Esophagus squamous epithelium (tissue), 5 donors: ENCODE measurements around the gene DLK1. TPM values are rescaled to one million over a fixed set of nuclear protein-coding genes. Genes with fewer than 3 reads are reported as not detected.

ENCODE experiments used
- DNase-seq: peaks from one replicate; lab custom pipeline; 2025; lab: John Stamatoyannopoulos, UW
- H3K27ac ChIP-seq, 4 donors: fragments of 200-600 bp; sonication (generic); one replicate each; pipeline ENCODE4 v1.5.1; 2016 to 2019; ENCODE audit warnings: mild to moderate bottlenecking in 1 of 4
- H3K27me3 ChIP-seq, 4 donors: fragments of 200-600 bp; sonication (generic); 1 replicate in 3 of 4; 2 replicates in 1 of 4; pipeline versions ENCODE4 v1.5.1 to v1.6.0; 2017 to 2021; ENCODE audit warnings: antibody characterized with exemption in 1 of 4
- H3K36me3 ChIP-seq, 3 donors: fragments of 200-600 bp; sonication (generic); one replicate each; pipeline ENCODE4 v1.5.1; 2016 to 2019
- H3K4me1 ChIP-seq, 3 donors: fragments of 200-600 bp; sonication (generic); one replicate each; pipeline ENCODE4 v1.5.1; 2017 to 2019
- H3K4me3 ChIP-seq, 4 donors: fragments of 200-600 bp; sonication (generic); 1 replicate in 3 of 4; 2 replicates in 1 of 4; pipeline ENCODE4 v1.5.1; 2016 to 2019; ENCODE audit warnings: mild to moderate bottlenecking in 2 of 4, moderate library complexity in 1 of 4
- H3K9me3 ChIP-seq, 3 donors: fragments of 200-600 bp; sonication (generic); one replicate each; pipeline ENCODE4 v1.5.1; 2016 to 2019
- POLR2A ChIP-seq, 4 donors: fragments of 450-650 bp; IDR thresholded peaks; one replicate each; pipeline ENCODE4 v1.6.1; 2017; ENCODE audit warnings: antibody characterized with exemption in 4 of 4, mild to moderate bottlenecking in 4 of 4, moderate library complexity in 3 of 4
- WGBS, 2 donors: methylation state at CpG; one replicate each; pipeline ENCODE4 v1.1.5; 2018; 5-methylcytosine and 5-hydroxymethylcytosine counted together
- intact Hi-C: fragments of 100-400 bp; cut with DNase I; formaldehyde crosslinking; loops from one replicate; pipeline ENCODE4 v1.15.0; 2022
- total RNA-seq, 4 donors: library from RNA; depleted of rRNA; stranded (reverse); fragments of >200 nt; gene quantifications; one replicate each; pipeline ENCODE4 v1.1.0, GENCODE V29; 2016
- TF ChIP-seq, protein P1 (sequence below), 6 experiments: fragments of 450-650 bp in 4 of 6; fragments of 200-600 bp in 2 of 6; sonication (generic) in 2 of 6; IDR thresholded peaks; one replicate each; pipeline ENCODE4 v1.5.1; 2016 to 2019; ENCODE audit warnings: antibody characterized with exemption in 6 of 6, mild to moderate bottlenecking in 4 of 6, moderate library complexity in 4 of 6
- donor health status: DM: yes; HTN: yes; CAD: no.

DLK1 gene
- total RNA-seq, 4 donors from 2014 or later: not detected

- WGBS, 2 donors: 58 to 63% methylated on average over 5 to 7 of the region's 7 CpGs
- Histone ChIP-seq H3K9me3 (no peaks in the 10 kb centered on the region), H3K4me3 (no peak overlapping the region), H3K4me1 (peaks cover 0 to 5% (median 4%) of the 10 kb centered on the region in 3 donors), H3K27ac (no peak overlapping the region), H3K36me3 (no peaks in the 10 kb centered on the region), H3K27me3 (peaks cover 0 to 75% (median 7%) of the 10 kb centered on the region in 4 donors)
- intact Hi-C loops: no loop called here
- TF ChIP-seq, protein P1, sequence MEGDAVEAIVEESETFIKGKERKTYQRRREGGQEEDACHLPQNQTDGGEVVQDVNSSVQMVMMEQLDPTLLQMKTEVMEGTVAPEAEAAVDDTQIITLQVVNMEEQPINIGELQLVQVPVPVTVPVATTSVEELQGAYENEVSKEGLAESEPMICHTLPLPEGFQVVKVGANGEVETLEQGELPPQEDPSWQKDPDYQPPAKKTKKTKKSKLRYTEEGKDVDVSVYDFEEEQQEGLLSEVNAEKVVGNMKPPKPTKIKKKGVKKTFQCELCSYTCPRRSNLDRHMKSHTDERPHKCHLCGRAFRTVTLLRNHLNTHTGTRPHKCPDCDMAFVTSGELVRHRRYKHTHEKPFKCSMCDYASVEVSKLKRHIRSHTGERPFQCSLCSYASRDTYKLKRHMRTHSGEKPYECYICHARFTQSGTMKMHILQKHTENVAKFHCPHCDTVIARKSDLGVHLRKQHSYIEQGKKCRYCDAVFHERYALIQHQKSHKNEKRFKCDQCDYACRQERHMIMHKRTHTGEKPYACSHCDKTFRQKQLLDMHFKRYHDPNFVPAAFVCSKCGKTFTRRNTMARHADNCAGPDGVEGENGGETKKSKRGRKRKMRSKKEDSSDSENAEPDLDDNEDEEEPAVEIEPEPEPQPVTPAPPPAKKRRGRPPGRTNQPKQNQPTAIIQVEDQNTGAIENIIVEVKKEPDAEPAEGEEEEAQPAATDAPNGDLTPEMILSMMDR (IDR thresholded peaks at IDR 0.05): no peak
- TF ChIP-seq POLR2A (IDR thresholded peaks at IDR 0.05): no peak
- no peak for DNase-seq
Measured at GRCh38 chr14:100731011-100731670, 4.4 kb downstream of the DLK1 start.

GRCh38 chr14:100731846-100732765 lies 5.4 kb downstream of the DLK1 start:
- Histone ChIP-seq H3K27me3 (peaks cover 0 to 69% (median 6%) of the 10 kb centered on the region in 4 donors), H3K9me3 (no peaks in the 10 kb centered on the region), H3K4me1 (peaks cover 0 to 1% (median 0%) of the 10 kb centered on the region in 3 donors), H3K27ac (no peak overlapping the region), H3K4me3 (no peak overlapping the region), H3K36me3 (no peaks in the 10 kb centered on the region)
- WGBS, 2 donors: 79 to 82% methylated on average over 30 to 31 of the region's 34 CpGs
- DNase-seq: no peak
- TF ChIP-seq POLR2A (IDR thresholded peaks at IDR 0.05): no peak
- TF ChIP-seq, protein P1 (IDR thresholded peaks at IDR 0.05): no peak
- intact Hi-C loops: no loop called here

DNA sequence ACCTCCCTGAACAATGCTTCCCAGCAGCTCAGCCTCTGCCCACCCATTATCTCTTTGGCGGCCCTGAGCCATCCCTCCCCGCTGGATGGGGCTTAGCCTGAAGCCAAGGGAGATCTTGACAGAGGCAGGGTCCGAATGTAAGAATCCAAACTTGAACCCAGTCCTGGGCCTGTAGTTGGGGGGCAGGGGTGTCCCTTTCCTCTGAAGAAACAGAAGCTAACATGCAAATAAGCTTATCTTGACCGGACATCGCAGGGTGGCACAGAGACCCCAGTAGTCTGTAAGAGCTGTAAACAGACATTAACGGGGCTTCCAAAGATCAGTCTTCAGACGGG lies 6.0 kb downstream of the DLK1 start:
- H3K27ac ChIP-seq: no peak overlapping the region
- H3K4me3 ChIP-seq: no peak overlapping the region
- no peaks in the 10 kb centered on the region for H3K36me3 ChIP-seq
- H3K9me3 ChIP-seq: no peaks in the 10 kb centered on the region
- no peaks in the 10 kb centered on the region for H3K4me1 ChIP-seq
- intact Hi-C loops: no loop called here
- TF ChIP-seq, protein P1 (IDR thresholded peaks at IDR 0.05): no peak
- no peak for TF ChIP-seq POLR2A (IDR thresholded peaks at IDR 0.05)
- DNase-seq: no peak
- peaks cover 0 to 63% (median 3%) of the 10 kb centered on the region in 4 donors for H3K27me3 ChIP-seq
- WGBS, 2 donors: 65 to 68% methylated on average over 3 to 7 of the region's 7 CpGs

DNA sequence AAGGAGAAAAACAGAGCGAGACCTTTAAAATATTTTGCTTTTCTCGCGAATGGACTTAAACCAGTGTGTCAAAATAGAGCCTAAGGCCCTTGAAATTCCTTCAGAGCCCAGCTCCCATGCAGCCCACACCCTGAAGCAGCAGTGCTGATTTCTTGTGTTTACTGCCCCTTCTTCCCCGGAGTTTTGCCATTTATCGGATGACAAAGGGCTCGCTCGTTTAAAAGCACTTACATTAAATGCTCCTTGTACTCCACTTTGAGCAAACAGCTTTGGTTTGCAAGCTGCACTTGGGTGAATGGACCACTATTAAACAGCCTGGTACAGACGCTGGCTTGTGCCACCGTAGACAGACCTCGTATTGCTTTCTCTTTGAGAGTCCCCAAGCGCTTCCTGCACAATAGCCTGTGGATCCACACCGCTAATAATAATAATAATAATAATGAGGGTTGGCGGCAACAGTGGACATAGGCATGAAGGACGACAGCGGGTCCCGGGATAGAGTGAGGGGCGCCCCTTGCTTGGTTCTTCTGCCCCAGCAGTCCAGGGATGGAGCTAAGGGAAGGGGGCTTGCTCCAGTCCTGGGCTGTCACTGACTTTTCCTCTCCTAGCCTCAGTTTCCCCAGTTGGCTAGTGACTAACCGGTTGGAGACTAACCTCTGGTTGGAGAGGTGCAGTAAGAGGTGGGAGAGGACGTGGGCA lies 6.6 kb downstream of the DLK1 start:
- Histone ChIP-seq H3K27ac (no peak overlapping the region), H3K4me1 (no peaks in the 10 kb centered on the region), H3K27me3 (peaks cover 0 to 57% (median 2%) of the 10 kb centered on the region in 4 donors), H3K9me3 (no peaks in the 10 kb centered on the region), H3K36me3 (no peaks in the 10 kb centered on the region), H3K4me3 (no peak overlapping the region)
- 71 to 73% methylated on average over 4 to 16 of the region's 19 CpGs for WGBS, 2 donors
- TF ChIP-seq, protein P1 (IDR thresholded peaks at IDR 0.05): no peak
- DNase-seq: no peak
- intact Hi-C loops: no loop called here
